ENCODE results near the gene RALB.
A peak's percentile ranks its signal among the peaks of the same experiment; 100 is the strongest.

RALB gene, protein sequence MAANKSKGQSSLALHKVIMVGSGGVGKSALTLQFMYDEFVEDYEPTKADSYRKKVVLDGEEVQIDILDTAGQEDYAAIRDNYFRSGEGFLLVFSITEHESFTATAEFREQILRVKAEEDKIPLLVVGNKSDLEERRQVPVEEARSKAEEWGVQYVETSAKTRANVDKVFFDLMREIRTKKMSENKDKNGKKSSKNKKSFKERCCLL

GRCh38 chr2:120252225-120253020 lies at the start of gene RALB:
Gene RALB, plus strand, starts transcription at chr2:120252852. Its CDS starts 25,813 bp downstream, at chr2:120278665.
- DNase-seq (ENCODE audit: low read depth): peak; percentile 90
- TF ChIP-seq CTCF (IDR thresholded peaks at IDR 0.05; ENCODE audit: low read depth, low read length, missing control alignments): no peak
- peak within 1 kb of the TSS; percentile 74 for H3K4me3 ChIP-seq (ENCODE audit: low read depth, low read length)

DNA sequence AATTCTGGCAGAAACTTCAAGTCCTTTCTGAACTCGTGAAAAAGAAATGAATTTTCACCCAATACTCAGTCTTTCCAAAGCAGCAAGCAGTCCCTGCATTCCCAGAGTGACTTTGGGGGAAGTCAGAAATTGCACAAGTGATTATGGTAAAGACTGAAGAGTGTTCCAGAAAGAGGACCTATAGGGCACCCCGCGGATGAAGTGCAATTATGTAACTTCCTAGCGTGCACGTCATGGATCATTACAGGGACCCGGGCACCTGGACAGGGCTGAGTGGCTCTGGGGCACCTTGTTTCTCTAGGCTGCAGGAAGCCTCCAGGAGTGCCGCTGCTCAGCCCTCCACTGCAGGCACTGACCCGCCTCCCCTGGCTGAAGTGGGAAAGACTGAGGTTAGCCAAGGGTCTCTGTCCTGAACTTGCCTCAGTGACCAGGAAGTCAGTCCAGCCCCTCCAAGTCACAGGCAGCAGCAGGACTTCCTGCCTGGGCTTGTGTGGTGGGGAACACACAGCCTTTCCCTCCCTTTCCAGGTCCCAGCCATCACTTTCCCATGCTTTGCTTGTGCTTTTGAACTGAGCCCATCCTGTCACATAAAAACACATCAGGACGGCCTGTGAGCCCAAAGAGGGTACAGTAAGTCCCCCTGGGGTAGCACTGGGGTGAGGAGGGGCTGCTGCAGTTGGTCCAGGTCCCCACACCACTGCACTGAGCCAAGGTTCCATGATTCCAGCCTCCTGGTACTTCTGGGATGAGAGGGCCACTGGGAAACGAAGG lies 49.2 kb upstream of the RALB start:
- no peak for DNase-seq (ENCODE audit: low read depth)
- no peak for TF ChIP-seq CTCF (IDR thresholded peaks at IDR 0.05; ENCODE audit: low read depth, low read length, missing control alignments)
- no peak overlapping the region for H3K4me3 ChIP-seq (ENCODE audit: low read depth, low read length)

DNA sequence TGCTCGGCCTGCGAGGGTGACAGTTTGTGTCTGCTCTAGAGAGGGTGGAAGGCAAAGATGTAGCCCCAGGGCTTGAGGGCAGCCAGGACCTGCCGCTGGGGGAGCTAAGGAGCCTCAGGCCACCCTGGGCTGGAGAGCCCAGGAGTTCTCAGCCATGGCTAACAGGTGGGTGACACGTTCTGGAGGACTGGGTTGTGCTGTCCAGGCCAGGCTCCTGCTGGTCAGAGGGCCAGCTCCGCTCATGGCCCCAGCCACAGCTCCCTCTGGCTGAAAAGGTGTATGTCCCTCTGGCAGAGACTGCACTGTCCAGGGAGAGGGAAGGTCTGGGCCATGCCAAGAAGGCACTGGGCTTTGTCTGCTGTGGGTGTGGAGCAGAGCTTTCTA lies 48.6 kb upstream of the RALB start:
- H3K4me3 ChIP-seq (ENCODE audit: low read depth, low read length): no peak overlapping the region
- TF ChIP-seq CTCF (IDR thresholded peaks at IDR 0.05; ENCODE audit: low read depth, low read length, missing control alignments): no peak
- DNase-seq (ENCODE audit: low read depth): no peak

DNA sequence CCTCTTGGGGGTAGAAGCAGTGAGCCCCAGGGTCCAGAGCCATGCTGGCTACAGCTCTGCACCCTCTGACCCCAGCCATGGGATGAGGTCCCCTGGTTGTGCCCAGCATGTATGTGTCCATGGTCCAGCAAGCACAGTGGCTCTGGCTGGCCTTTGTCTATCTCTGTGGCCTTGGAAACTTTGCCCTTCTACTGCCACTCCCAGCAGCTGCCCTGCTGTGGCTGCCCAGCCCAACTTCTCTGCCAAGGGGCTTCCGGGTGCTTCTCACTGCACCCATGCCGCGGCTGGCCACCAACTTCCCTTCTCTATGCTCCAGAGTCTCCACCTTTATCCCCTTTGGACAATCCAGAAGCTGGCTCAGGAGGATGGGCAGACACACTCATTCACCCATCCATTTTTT lies 48.2 kb upstream of the RALB start:
- no peak for DNase-seq (ENCODE audit: low read depth)
- H3K4me3 ChIP-seq (ENCODE audit: low read depth, low read length): no peak overlapping the region
- TF ChIP-seq CTCF (IDR thresholded peaks at IDR 0.05; ENCODE audit: low read depth, low read length, missing control alignments): no peak

GRCh38 chr2:120204945-120205670 lies 47.5 kb upstream of the RALB start:
- H3K4me3 ChIP-seq (ENCODE audit: low read depth, low read length): no peak overlapping the region
- no peak for TF ChIP-seq CTCF (IDR thresholded peaks at IDR 0.05; ENCODE audit: low read depth, low read length, missing control alignments)
- DNase-seq (ENCODE audit: low read depth): no peak

DNA sequence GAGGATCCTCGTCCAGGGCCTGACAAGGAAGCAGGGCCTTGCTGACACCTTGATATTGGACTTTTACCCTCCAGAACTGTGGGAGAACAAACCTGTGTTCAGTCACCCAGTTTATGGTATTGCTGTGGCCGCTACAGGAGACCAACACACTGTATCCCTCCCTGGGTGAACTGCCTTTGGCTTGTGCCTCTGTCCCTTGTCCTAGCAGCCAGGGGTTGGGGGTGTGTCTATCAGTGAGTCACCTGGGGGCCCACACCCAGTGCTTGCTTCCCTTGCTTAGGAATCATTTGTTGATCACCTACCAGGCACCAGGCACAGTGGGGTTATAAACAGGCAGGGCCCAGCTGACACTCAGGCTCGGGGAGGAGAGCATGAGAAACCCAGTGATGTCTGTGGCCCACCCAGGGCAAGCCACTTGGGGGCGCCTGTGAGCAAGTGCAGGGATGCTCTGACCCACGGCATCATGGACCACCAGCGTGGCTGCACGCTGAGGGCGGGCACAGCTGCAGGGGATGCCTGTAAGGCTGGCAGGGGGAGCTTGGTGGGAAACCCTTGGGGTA lies 46.5 kb upstream of the RALB start:
- TF ChIP-seq CTCF (IDR thresholded peaks at IDR 0.05; ENCODE audit: low read depth, low read length, missing control alignments): peak; percentile 76
- DNase-seq (ENCODE audit: low read depth): no peak

More for the DNA sequence above, 46.5 kb upstream of the RALB start:
- no peak overlapping the region for H3K4me3 ChIP-seq (ENCODE audit: low read depth, low read length)

All from GM12864 (cell line).